Endometrial microvascular endothelial cells (primary cell): ENCODE measurements around the gene LHX8. TPM values are rescaled to one million over a fixed set of nuclear protein-coding genes. Genes with fewer than 3 reads are reported as not detected.

ENCODE experiments used
- in situ Hi-C: cut with HindIII; loops from 2 replicates; pipeline ENCODE4 v1.10.0; 2017; ENCODE audit warnings: low sequenced_read_pairs, low pct_unique_long_range_greater_than_20kb; ENCODE audit errors: inconsistent ontology term
- total RNA-seq: library from RNA; depleted of rRNA; stranded (reverse); fragments of >200 nt; gene quantifications from one replicate; pipeline ENCODE4 v1.2.3, GENCODE V29; 2015; ENCODE audit errors: inconsistent ontology term

The LHX8 gene
- total RNA-seq, 1 donor from 2014 or later: not detected

DNA sequence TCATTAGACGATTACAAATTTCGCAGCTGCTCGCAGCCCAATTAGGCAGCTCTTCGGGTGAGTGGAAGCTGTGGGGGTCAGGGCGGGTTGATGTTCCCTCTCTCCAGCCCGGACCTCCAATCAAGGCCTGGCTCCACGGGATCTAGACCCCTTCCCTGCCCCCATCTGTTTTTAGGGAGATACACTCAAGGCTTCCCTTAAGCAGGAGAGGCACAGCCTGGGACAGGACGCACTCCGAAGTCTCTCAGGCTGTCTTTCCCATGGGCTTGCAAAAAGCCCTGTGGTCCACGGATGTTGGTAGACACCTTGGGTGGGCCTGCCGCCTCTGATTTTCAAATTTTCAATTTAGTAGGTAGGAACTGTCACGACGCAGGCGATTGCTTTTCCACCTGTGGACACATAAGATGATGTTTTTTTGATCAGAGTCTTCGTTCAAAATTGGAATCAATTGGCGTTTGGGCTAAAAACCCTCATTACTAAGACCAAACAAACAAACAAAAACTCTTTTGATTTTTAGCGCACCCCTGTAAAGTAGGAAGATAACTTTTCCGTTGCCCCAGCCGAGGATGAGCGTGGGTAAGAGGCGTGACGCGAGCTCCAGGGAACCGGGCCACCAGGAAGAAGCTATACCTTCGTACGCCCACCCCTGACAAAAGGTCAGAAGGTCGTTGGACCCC, 2.5 kb upstream of the LHX8 start:
- in situ Hi-C loops: no loop called here

DNA sequence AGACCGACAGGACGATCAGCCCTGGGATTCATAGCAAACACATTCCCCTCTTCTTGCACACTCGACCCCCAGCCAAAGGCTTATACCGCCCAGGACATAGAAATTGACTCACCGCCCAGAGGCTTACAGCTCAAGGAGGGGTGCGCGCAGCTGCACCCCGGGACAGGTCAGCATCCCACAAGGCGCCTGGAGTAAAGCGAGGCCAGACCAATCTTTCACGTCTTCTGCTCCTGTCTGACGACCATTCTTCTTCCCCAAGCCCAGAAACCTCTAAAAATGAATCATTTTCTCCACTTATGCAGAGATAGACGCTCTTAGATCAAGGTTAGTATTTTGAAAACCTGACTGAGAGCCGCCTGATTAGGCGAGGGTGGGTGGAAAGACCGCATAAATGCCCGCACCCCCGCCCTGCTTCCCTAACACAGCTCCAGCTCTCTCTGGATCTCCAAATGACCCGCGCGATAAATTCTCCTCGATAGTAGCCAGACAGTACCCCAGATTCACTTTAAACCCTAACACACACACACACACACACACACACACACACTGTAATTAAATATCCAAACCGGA, 1.9 kb upstream of the LHX8 start:
- in situ Hi-C loops: no loop called here

DNA sequence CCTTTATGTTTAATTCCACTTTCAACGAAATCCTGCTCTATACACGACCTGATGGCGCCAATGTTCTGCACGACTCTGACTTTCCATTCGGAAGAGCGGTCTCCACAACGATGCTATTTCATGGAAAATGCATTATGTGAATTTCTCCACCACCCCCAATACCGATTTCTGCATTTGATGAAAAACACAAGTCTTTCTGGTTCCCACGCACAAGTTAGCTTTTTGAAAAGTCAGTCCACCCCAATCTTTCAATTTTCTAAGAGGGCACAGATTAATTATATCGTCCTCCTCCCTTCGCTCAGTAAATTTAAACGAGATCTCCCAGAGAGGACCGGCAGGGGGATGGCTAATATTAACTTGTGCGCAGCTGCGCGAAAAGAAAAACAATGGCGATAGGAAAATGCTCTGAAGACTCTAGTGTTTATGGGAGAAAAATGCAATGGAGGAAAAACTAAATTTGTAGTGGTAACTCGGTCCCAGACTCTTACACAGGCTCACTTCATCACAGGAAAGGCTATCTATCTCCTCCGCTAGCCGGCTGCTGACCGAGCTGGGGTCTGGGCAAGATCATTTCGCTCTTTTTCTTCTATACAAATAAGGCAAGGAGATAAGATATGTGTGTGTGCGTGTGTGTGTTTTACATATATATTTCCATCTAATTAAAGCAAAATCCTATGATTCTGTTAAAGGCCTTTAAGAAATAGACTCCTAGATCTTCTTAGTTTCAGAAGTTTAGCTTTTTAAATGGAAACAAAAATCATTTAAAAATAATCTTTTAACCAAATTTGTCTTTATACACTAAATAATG, 1.2 kb upstream of the LHX8 start:
- in situ Hi-C loops: no loop called here

- in situ Hi-C loops: no loop called here
Measured at GRCh38 chr1:75134647-75135572, 722 bp downstream of the LHX8 start.

GRCh38 chr1:75135573-75136194, 1.5 kb downstream of the LHX8 start:
- in situ Hi-C loops: no loop called here

GRCh38 chr1:75136195-75136815, 2.1 kb downstream of the LHX8 start:
- in situ Hi-C loops: no loop called here

- in situ Hi-C loops: no loop called here
Measured at GRCh38 chr1:75136921-75137641, 2.9 kb downstream of the LHX8 start.

DNA sequence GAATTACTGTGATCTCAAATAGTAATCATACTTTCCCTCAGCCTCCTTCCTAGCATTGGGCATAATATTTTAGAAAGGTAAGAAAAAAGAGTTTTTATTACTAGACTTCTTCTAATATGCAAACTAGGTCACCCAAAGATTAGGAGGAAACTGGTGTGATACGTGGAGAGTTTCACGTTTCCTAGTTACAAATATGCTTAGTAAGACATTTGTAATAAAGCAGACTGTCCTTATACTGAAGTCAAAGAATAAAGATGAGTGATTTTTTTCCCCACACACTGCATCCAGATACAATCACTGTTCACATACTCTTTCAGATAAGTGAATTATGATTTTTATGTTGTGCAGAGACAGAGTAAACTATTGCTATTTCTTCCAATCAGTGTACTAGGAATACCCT, 17.9 kb downstream of the LHX8 start:
- in situ Hi-C loops: no loop called here

- in situ Hi-C loops: no loop called here
Measured at GRCh38 chr1:75159154-75159553, 25.0 kb downstream of the LHX8 start.

- in situ Hi-C loops: no loop called here
Measured at GRCh38 chr1:75165264-75165663, 31.1 kb downstream of the LHX8 start.

GRCh38 chr1:75166821-75167220, 32.6 kb downstream of the LHX8 start:
- in situ Hi-C loops: no loop called here

DNA sequence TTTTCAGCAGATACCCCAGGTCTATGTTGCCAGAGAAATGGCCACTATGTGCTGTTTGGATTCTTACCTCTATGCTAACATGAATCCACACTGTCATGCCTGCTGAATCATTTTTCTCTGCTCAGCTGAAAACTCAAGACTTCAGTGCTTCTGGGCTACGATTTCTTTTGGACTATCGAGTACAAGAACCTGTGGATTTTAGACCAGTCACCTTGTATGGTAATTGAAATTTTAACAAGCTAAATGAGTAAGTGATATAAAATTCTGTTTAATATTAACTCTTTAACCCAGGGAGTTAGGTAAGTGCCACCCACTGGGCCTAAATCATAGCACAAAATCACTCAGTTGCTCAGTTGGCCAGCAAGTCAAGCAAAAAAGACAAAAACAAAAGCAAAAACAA, 35.8 kb downstream of the LHX8 start:
- in situ Hi-C loops: no loop called here

- in situ Hi-C loops: no loop called here
Measured at GRCh38 chr1:75170981-75171380, 36.8 kb downstream of the LHX8 start.

GRCh38 chr1:75171876-75172275, 37.7 kb downstream of the LHX8 start:
- in situ Hi-C loops: no loop called here

- in situ Hi-C loops: no loop called here
Measured at GRCh38 chr1:75172556-75172955, 38.4 kb downstream of the LHX8 start.

GRCh38 chr1:75174031-75174760, 40.0 kb downstream of the LHX8 start:
- in situ Hi-C loops: no loop called here
